ENCODE measurements around the gene FBXO31. TPM values are rescaled to one million over a fixed set of nuclear protein-coding genes. Genes with fewer than 3 reads are reported as not detected.

FBXO31 gene
- total and polyA plus RNA-seq, 2 experiments from 2014 or later, result 19.3 to 31.0 TPM

DNA sequence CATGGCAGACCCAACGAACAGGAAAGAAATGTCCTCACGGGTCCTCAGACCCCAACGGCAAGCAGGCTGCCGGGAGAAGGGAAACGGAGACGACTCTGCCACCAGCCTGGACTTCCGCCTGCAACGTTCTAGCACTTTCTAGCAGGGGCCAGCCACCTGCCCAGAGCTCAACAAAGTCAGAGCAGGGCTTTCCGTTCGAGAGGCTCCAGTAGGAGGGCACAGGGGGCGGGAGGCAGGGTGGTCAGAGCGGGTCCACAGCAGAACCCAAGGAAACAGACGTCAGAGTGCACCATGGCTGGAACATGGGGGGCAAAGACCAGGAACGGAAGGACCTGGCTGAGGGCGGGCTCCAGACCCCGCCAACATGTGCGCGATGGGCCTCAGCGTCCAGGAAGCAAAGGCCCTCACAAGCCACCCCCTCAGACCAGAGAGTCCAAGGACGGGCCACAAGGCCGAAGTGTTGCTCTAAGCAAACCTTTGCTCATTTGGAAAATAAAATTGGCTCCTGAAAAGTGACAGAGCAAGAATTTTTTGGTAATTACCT lies 37.0 kb downstream of the FBXO31 start:
- TF ChIP-seq EZH2phosphoT487 (IDR thresholded peaks at IDR 0.05; ENCODE audit: insufficient read depth, low read depth), result no peak
- TF ChIP-seq EZH2 (IDR thresholded peaks at IDR 0.05; ENCODE audit: insufficient read depth, poor library complexity, severe bottlenecking), result no peak
- H3K36me3 ChIP-seq (ENCODE audit: low read depth), result peaks cover 7% of the 10 kb centered on the region; the same call in 1 of the 2 replicates
- no peak for DNase-seq
- H3K4me2 ChIP-seq (ENCODE audit: unreplicated experiment), result no peak overlapping the region
- no peaks in the 10 kb centered on the region for H3K27me3 ChIP-seq (replicated peaks; ENCODE audit: insufficient read depth)
- H3K4me1 ChIP-seq (ENCODE audit: insufficient read depth), result peaks cover 15% of the 10 kb centered on the region
- H3K9ac ChIP-seq, result no peak overlapping the region
- no peak overlapping the region for H3K4me3 ChIP-seq
- H3K9me2 ChIP-seq (ENCODE audit: insufficient read depth), result no peaks in the 10 kb centered on the region
- no peak overlapping the region for H3K27ac ChIP-seq
- H3K9me3 ChIP-seq (ENCODE audit: low read depth), result no peaks in the 10 kb centered on the region
- H3K79me2 ChIP-seq (ENCODE audit: insufficient read depth), result peaks cover 35% of the 10 kb centered on the region
- H4K20me1 ChIP-seq (ENCODE audit: insufficient read depth), result no peaks in the 10 kb centered on the region
- H2AFZ ChIP-seq, result no peak overlapping the region
- peaks cover 16% of the 10 kb centered on the region for H3F3A ChIP-seq (ENCODE audit: insufficient read depth)
- in situ Hi-C loops (cut with MboI), result no loop called here
- WGBS, 2 experiments (ENCODE audit: low coverage in 1 of 2, low lambda C conversion rate in 2 of 2, missing lambda C conversion rate in 2 of 2), result 94 to 95% methylated on average over 19 to 21 of the region's 21 CpGs

DNA sequence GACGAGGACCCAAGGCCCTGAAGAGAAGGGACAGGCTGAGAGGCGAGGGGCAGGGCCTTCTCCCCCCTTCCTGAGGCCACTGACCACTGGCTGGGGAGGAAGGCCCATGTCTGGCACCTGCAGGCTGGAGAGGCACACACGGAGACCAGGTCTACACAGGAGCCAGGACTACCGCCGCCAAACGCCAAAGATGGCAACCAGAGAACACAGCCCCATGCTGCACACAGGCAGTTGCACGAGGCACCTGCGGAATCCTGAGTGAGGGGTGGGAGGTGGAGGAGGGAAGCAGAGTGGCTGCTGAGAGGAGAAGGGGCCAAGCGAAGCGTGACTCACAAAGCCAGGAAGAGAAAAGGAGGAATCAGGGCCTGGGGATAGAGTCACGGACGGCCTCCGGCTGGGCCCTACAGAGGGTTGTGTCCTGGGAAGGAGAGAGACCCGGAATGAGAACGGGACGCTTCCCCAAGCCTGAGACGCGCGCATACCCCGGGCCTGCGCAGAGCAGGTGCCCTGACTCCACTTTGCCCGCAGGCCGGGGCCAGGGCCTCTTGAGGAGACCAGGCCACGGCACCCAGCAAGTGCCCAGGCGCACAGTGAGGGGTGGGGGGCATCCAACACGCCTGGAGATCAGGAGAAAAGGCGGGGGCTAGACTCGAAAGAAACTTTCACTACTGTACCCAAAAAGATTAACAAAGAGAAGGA lies 37.7 kb downstream of the FBXO31 start:
- peaks cover 8% of the 10 kb centered on the region for H3K4me1 ChIP-seq (ENCODE audit: insufficient read depth)
- no peak overlapping the region for H3K4me2 ChIP-seq (ENCODE audit: unreplicated experiment)
- H3K9ac ChIP-seq, result no peak overlapping the region
- no peaks in the 10 kb centered on the region for H4K20me1 ChIP-seq (ENCODE audit: insufficient read depth)
- H3K27ac ChIP-seq, result no peak overlapping the region
- H3K9me2 ChIP-seq (ENCODE audit: insufficient read depth), result no peaks in the 10 kb centered on the region
- H3K79me2 ChIP-seq (ENCODE audit: insufficient read depth), result peaks cover 38% of the 10 kb centered on the region
- H3K36me3 ChIP-seq (ENCODE audit: low read depth), result peaks cover 7% of the 10 kb centered on the region; the same call in 1 of the 2 replicates
- DNase-seq, result no peak
- H3K27me3 ChIP-seq (replicated peaks; ENCODE audit: insufficient read depth), result no peaks in the 10 kb centered on the region
- 95 to 97% methylated on average over 21 to 28 of the region's 28 CpGs for whole genome bisulfite sequencing, 2 experiments (ENCODE audit: low coverage in 1 of 2, low lambda C conversion rate in 2 of 2, missing lambda C conversion rate in 2 of 2)
- peaks cover 12% of the 10 kb centered on the region for H3F3A ChIP-seq (ENCODE audit: insufficient read depth)
- in situ Hi-C loops (cut with MboI), result no loop called here
- TF ChIP-seq EZH2phosphoT487 (IDR thresholded peaks at IDR 0.05; ENCODE audit: insufficient read depth, low read depth) (no peak), EZH2 (IDR thresholded peaks at IDR 0.05; ENCODE audit: insufficient read depth, poor library complexity, severe bottlenecking) (no peak)
- no peak overlapping the region for H3K4me3 ChIP-seq
- no peaks in the 10 kb centered on the region for H3K9me3 ChIP-seq (ENCODE audit: low read depth)
- H2AFZ ChIP-seq, result no peak overlapping the region

DNA sequence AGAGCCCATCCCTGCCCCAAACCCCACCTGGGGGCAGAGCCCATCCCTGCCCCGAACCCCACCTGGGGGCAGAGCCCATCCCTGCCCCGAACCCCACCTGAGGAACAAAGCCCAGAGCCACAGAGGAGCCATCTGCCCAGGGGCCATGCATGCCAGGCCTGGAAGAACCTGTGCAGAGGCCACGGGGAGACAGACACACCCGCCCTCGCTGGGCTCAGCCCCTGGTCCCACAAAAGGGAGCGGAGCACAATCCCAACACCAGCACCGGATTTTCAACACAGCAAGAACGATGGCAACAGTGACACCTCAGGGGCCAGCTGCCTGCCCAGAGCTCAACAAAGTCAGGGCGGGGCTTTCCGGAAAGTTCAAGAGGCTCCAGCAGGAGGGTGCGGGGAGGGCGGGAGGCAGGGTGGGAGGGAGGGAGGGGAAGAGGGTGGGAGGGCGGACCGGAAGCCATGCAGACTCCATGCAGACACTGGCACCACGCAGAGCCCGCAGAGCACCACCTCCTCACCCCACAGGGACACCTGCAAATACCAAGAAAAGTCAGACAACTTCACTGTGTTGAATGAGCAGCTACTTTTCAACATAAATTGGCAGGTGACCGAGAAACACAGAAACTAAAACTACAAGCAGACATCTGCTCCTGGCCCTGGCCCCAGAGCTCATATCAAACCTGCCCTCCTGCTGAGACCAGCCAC lies 38.5 kb downstream of the FBXO31 start:
- Histone ChIP-seq H4K20me1 (ENCODE audit: insufficient read depth) (no peaks in the 10 kb centered on the region), H3K4me2 (ENCODE audit: unreplicated experiment) (no peak overlapping the region), H3K27me3 (replicated peaks; ENCODE audit: insufficient read depth) (no peaks in the 10 kb centered on the region), H3K36me3 (ENCODE audit: low read depth) (peaks cover 7% of the 10 kb centered on the region; the same call in 1 of the 2 replicates), H2AFZ (no peak overlapping the region), H3K27ac (no peak overlapping the region), H3K4me1 (ENCODE audit: insufficient read depth) (no peaks in the 10 kb centered on the region; the same call in 1 of the 2 replicates), H3F3A (ENCODE audit: insufficient read depth) (peaks cover 4% of the 10 kb centered on the region; the same call in 1 of the 2 replicates), H3K4me3 (no peak overlapping the region), H3K79me2 (ENCODE audit: insufficient read depth) (peaks cover 38% of the 10 kb centered on the region), H3K9me3 (ENCODE audit: low read depth) (no peaks in the 10 kb centered on the region), H3K9me2 (ENCODE audit: insufficient read depth) (no peaks in the 10 kb centered on the region), H3K9ac (no peak overlapping the region)
- 59 to 68% methylated on average over 11 to 17 of the region's 17 CpGs for WGBS, 2 experiments (ENCODE audit: low coverage in 1 of 2, low lambda C conversion rate in 2 of 2, missing lambda C conversion rate in 2 of 2)
- no peak for DNase-seq
- in situ Hi-C loops (cut with MboI), result no loop called here
- TF ChIP-seq EZH2 (IDR thresholded peaks at IDR 0.05; ENCODE audit: insufficient read depth, poor library complexity, severe bottlenecking) (no peak), EZH2phosphoT487 (IDR thresholded peaks at IDR 0.05; ENCODE audit: insufficient read depth, low read depth) (no peak)

DNA sequence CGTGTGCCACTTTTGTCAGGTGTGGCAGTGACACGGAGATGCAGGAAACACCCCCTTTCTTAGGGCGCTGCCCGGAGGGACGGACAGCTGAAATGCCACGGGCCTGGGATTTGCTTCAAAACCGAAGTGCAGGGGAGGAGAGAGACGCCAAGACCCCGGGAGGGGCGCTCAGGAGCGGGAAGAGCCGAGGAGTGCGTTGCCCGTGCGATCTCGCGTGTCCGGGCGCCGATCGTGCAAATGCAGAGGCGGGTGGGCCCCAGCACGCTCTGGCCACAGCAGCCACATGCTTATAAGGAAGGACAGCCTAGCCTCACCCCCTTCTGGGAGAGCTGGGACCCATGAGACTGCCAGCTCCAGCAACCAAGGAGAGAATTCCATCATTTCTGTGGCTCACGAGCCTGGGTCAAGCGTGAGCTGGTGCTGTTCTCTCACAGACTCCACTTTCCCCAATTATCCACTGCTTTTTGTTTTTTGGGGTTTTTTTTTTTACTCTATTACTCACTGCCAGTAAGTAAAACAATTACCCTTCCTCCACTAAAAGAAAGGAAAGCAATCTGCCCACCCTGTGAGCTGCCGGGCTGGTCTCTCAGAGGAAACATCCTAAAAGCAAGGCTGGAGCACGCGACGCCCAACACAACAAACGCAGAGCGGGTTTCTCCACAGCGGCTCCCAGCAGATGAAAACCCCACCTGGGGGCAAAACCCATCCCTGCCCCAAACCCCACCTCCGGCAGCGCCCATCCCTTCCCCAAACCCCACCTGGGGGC lies 39.2 kb downstream of the FBXO31 start:
- no peak overlapping the region for H3K4me3 ChIP-seq
- H4K20me1 ChIP-seq (ENCODE audit: insufficient read depth), result no peaks in the 10 kb centered on the region
- in situ Hi-C loops (cut with MboI), result no loop called here
- peaks cover 7% of the 10 kb centered on the region; the same call in 1 of the 2 replicates for H3K36me3 ChIP-seq (ENCODE audit: low read depth)
- H3K9me2 ChIP-seq (ENCODE audit: insufficient read depth), result no peaks in the 10 kb centered on the region
- no peaks in the 10 kb centered on the region for H3F3A ChIP-seq (ENCODE audit: insufficient read depth)
- TF ChIP-seq EZH2phosphoT487 (IDR thresholded peaks at IDR 0.05; ENCODE audit: insufficient read depth, low read depth) (no peak), EZH2 (IDR thresholded peaks at IDR 0.05; ENCODE audit: insufficient read depth, poor library complexity, severe bottlenecking) (no peak)
- no peak overlapping the region for H3K27ac ChIP-seq
- 90 to 92% methylated on average over 25 to 34 of the region's 34 CpGs for WGBS, 2 experiments (ENCODE audit: low coverage in 1 of 2, low lambda C conversion rate in 2 of 2, missing lambda C conversion rate in 2 of 2)
- no peak overlapping the region for H3K4me2 ChIP-seq (ENCODE audit: unreplicated experiment)
- no peak overlapping the region for H2AFZ ChIP-seq
- H3K9ac ChIP-seq, result no peak overlapping the region
- DNase-seq, result no peak
- no peaks in the 10 kb centered on the region for H3K27me3 ChIP-seq (replicated peaks; ENCODE audit: insufficient read depth)
- peaks cover 30% of the 10 kb centered on the region for H3K79me2 ChIP-seq (ENCODE audit: insufficient read depth)
- no peaks in the 10 kb centered on the region for H3K4me1 ChIP-seq (ENCODE audit: insufficient read depth)
- no peaks in the 10 kb centered on the region for H3K9me3 ChIP-seq (ENCODE audit: low read depth)
